AG10803 (cell line): ENCODE measurements around the gene PLCH1.

Experiments
- DNase-seq: peaks from one replicate; pipeline ENCODE4 v3.0.0; 2010; ENCODE audit warnings: low read depth
- H3K4me3 ChIP-seq: 2 replicates; pipeline ENCODE4 v1.5.1; 2011; ENCODE audit warnings: mild to moderate bottlenecking, low read length, control low read depth
- CTCF ChIP-seq: conservative IDR thresholded peaks from 2 replicates; pipeline ENCODE4 v1.5.1; 2011; ENCODE audit warnings: mild to moderate bottlenecking, low read length, control low read depth, inconsistent platforms

Gene PLCH1

GRCh38 chr3:155517903-155518302 is 227.0 kb downstream of the PLCH1 start:
- DNase-seq, result peak; percentile 11
- TF ChIP-seq CTCF, result no peak
- no peak overlapping the region for H3K4me3 ChIP-seq

- no peak for TF ChIP-seq CTCF
- DNase-seq, result no peak
- no peak overlapping the region for H3K4me3 ChIP-seq
Observed at GRCh38 chr3:155516439-155516838, 228.4 kb downstream of the PLCH1 start.

GRCh38 chr3:155512867-155513261 is 232.0 kb downstream of the PLCH1 start:
- H3K4me3 ChIP-seq, result no peak overlapping the region
- no peak for TF ChIP-seq CTCF
- DNase-seq, result no peak

- H3K4me3 ChIP-seq, result no peak overlapping the region
- no peak for TF ChIP-seq CTCF
- no peak for DNase-seq
Observed at GRCh38 chr3:155512175-155512866, 232.6 kb downstream of the PLCH1 start.

GRCh38 chr3:155504682-155505081 is 240.2 kb downstream of the PLCH1 start:
- TF ChIP-seq CTCF, result no peak
- H3K4me3 ChIP-seq, result no peak overlapping the region
- DNase-seq, result no peak

- TF ChIP-seq CTCF, result no peak
- DNase-seq, result no peak
Observed at GRCh38 chr3:155502630-155503029, 242.2 kb downstream of the PLCH1 start.

GRCh38 chr3:155500194-155500818 is 244.6 kb downstream of the PLCH1 start:
- TF ChIP-seq CTCF, result no peak
- DNase-seq, result peak; percentile 22
- no peak overlapping the region for H3K4me3 ChIP-seq

More at GRCh38 chr3:155502630-155503029, 242.2 kb downstream of the PLCH1 start:
- H3K4me3 ChIP-seq, result no peak overlapping the region
